Frontal cortex (tissue), 4 donors: ENCODE data around the gene VPS35. TPM values are rescaled to one million over a fixed set of nuclear protein-coding genes. Genes with fewer than 3 reads are reported as not detected.

Source experiments
- DNase-seq, 2 donors: peaks; one replicate each; pipeline ENCODE4 v3.0.0; 2012; ENCODE audit warnings: low spot score in 2 of 2
- FAIRE-seq: peaks from 2 replicates; lab custom pipeline; 2012; peaks lifted over from hg19 to GRCh38; lab: Jason Lieb, UNC
- total RNA-seq: library from RNA; depleted of rRNA; stranded (reverse); fragments of >200 nt; gene quantifications from one replicate; pipeline ENCODE4 v1.2.3, GENCODE V29; 2014
- donor health status: control.
- donor health status: control.
- donor health status: control.

The VPS35 gene
- total RNA-seq, 1 donor from 2014 or later = 183 TPM

DNA sequence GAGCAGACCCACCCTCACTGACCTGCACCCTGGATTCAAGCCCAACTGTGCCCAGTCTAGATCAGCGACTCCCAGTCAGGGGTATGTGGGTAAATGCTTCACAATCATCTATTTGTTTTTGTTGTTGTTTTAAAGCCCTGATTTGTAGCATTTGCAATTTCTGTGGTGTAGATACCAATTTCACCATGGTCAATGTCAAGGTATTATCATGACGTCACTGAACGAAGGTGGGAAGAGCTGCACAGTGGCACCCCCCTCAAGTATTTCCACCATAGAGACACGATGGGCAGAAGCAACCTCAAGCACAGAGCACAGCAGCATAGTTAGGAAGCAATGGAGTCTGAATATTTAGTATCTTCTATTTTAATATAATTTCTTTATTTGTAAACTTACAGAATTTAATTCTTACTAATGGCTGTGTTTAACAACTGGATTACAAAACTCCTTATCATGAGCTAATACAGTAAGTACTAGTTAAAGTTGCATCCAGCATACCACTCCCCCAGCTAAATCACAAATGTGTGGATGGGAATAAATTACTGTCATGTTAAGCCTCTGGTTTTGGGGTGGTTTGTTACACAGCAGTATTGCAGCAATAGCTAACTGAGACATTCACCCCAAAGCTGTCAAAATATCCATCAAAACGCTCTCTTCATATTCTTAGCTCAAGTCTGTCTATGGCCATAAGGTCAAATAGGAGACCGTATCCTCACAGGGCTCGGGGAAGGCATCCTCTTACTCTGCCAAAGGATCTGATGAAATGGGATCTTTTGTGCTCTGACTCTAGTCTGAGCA lies 26.0 kb upstream of the VPS35 start:
- DNase-seq (no peak), FAIRE-seq (no peak)

DNA sequence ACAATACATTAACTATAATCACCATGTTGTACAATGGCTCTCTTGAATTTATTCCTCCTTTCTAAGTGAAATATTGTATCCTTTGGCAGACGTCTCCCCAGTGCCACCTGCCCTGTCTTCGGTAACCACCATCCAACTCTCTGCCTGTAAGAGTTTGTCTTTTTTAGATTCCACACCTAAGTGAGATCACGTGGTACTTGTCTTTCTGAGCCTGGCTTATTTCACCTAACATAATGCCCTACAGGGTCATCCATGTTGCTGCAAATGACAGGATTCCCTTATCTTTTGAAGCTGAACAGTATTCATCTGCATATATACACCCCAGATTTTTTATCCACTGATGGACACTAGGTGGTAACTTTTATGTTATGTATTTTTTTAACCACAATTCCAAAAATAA lies 24.7 kb upstream of the VPS35 start:
- DNase-seq = no peak
- no peak for FAIRE-seq

- DNase-seq = no peak
Observed at GRCh38 chr16:46712911-46713310, 23.9 kb upstream of the VPS35 start.

GRCh38 chr16:46711106-46712058 lies 22.4 kb upstream of the VPS35 start:
- FAIRE-seq (no peak), DNase-seq (no peak)

More at GRCh38 chr16:46712911-46713310, 23.9 kb upstream of the VPS35 start:
- no peak for FAIRE-seq

GRCh38 chr16:46709469-46710005 lies 20.6 kb upstream of the VPS35 start:
- no peak for DNase-seq
- FAIRE-seq = no peak

DNA sequence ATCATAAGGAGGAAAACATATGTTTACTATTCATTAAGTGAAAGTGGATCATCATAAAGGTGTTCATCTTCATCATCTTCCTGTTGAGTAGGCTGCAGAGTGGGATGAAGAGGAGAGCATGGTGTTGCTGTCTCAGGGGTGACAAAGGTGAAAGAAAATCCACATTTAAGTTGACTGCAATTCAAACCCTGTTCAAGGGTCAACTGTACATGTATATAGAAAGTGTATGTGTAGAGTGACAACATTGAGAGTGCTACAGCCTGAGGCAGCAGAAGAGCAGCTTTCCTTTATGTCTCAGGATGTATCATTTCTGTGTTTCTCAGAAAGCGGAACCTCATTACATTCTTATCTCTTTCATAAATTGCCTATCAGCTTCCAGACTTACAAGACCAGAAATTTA lies 17.7 kb upstream of the VPS35 start:
- no peak for DNase-seq
- no peak for FAIRE-seq

DNA sequence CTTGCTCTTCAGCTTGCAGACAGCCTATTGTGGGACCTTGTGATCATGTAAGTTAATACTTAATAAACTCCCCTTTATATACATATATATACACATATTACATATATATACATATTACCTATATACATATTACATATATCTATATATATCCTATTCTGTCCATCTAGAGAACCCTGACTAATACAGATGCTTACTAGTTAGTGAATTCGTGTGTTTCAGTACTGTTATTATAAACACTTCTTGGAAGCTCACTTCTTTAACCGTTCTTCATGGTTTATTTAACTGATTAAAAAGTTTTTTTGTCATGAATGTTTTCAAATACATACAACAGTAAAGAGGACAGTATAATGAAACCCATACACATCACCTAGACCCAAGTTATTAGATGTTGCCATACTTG lies 13.1 kb upstream of the VPS35 start:
- DNase-seq (no peak), FAIRE-seq (no peak)

DNA sequence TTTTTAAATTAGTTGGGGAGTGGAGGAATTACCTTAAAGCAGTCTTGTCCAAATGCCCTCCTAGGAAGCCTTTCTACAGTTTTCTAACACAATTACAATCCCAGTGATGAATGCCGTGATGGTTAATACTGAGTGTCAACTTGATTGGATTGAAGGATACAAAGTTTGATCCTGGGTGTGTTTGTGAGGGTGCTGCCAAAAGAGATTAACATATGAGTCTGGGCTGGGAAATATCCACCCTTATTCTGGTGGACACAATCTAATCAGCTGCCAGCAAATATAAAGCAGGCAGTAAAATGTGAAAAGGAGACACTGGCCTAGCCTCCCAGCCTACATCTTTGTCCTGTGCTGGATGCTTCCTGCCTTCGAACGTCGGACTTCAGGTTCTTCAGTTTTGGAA lies 12.6 kb upstream of the VPS35 start:
- FAIRE-seq (no peak), DNase-seq (no peak)

GRCh38 chr16:46700048-46700447 lies 11.1 kb upstream of the VPS35 start:
- no peak for FAIRE-seq
- no peak for DNase-seq

DNA sequence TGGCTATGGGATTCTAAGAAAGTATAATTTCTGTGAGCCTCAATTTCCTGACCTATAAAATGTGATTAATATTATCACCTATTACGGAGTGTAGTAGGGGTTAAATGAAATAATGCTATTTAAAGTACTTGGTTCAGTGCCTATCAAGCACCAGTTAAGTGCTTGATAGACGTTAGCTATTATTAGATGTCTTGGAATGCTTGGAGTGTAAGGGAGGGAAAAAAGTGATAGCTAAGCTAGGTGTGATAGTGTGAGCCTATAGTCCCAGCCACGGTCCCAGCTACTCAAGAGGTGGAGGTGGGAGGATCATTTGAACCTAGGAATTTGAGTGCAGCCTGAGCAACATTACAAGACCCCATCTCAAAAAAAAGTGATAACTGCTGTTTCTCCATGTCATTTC lies 8.0 kb upstream of the VPS35 start:
- DNase-seq (no peak), FAIRE-seq (no peak)

DNA sequence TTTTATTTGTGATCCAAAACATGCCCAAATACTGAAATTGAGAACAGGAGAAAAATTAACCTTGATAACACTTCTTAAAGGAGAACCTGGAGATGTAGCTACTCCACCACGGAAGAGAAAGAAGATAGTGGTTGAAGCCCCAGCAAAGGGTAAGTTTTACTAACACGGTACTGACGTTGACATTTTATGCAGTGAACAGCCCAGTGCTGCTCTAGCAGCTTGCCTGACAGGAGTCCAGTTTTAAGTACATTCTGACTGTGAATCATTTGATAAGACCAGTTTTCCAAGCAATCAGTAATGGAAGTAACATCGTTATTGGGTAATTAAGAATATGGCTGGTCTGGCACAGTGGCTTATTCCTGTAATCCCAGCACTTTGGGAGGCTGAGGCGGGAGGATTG lies 7.0 kb upstream of the VPS35 start:
- FAIRE-seq (no peak), DNase-seq (no peak)

DNA sequence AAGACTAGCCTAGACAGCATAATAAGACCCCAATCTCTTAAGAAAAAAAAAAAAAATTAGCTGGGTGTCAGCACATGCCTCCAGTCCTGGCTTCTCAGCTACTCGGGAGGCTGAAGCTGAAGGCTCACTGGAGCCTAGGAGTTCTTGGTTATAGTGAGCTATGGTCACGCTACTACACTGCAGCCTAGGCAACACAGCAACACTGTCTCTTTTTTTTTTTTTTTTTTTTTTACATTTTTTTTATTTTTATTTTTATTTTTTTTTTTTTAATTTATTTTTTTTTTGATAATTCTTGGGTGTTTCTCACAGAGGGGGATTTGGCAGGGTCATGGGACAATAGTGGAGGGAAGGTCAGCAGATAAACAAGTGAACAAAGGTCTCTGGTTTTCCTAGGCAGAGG lies 4.6 kb upstream of the VPS35 start:
- FAIRE-seq = no peak
- no peak for DNase-seq

- DNase-seq (no peak), FAIRE-seq (no peak)
Observed at GRCh38 chr16:46691726-46692125, 2.7 kb upstream of the VPS35 start.

DNA sequence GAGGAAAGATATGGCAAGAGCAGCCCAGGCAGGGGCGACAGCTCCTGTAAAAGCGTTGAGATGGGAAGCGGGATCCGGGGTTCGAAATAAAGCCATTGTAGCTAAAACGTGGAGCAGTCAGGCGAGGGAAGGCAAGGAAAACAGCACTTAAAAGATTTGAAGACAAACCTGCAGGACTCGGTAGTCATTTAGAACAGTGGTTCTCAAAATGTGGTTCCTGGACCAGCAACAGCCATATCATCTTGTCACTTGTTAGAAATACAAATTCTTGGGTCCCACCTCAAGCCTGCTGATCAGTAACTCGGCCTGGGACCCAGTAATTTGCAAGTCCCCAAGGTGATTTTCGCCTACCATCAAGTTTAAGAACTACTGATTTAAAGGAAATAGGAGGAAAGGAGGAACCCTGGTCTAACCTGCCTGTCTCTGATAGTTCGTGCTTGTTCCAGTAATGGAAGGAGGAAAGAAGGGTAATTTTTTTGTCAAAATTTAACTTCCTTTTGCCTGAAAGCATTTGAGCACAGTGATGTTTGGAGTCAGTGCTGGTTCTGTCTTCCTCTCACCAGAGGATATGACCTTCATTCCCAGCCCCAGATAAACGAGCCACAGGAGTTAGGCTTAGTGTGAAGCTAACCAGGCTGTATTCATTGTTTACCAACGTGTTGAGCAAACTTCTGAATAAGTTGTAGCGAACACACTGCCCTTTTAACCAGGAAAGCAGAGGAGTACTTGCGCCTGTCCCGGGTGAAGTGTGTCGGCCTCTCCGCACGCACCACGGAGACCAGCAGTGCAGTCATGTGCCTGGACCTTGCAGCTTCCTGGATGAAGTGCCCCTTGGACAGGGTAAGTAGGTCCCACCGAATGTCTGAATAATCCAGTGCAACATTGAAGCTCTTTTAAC lies 1.6 kb upstream of the VPS35 start:
- FAIRE-seq = no peak
- peak in 1 of 2 donors; percentile 17 for DNase-seq

GRCh38 chr16:46689365-46690280 lies 645 bp upstream of the VPS35 start, which contains the start of gene ORC6:
Gene ORC6, plus strand, starts transcription at chr16:46689659. Its CDS starts 47 bp downstream, at chr16:46689706.
- peak; percentile 91 to 94 for DNase-seq
- no peak for FAIRE-seq

DNA sequence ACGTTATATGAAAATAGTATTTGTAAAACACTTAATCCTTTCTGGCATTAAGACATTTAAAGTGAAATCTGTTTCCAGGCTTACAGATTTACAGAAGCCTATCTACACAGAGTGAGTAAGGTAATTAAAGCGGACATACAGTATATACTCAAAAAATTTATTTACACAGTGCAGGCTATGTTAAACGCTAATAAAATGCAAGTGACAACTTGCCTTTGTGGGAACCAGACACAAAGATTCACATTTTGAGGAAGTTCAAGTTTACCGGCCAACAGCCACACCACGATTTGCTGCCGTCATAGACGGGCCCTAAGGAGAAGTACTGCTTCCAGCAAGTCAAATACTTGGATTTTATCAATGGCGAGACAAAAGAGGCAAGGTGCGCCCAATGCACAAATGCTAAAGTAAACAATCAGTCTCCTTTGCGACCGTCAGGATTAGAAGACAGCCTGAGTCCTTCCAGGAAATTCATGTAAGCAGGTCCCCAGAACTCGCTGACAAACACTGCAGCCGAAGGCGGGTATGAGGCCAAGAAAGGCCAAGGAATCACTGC lies 801 bp downstream of the VPS35 start:
- FAIRE-seq = no peak
- DNase-seq = no peak

DNA sequence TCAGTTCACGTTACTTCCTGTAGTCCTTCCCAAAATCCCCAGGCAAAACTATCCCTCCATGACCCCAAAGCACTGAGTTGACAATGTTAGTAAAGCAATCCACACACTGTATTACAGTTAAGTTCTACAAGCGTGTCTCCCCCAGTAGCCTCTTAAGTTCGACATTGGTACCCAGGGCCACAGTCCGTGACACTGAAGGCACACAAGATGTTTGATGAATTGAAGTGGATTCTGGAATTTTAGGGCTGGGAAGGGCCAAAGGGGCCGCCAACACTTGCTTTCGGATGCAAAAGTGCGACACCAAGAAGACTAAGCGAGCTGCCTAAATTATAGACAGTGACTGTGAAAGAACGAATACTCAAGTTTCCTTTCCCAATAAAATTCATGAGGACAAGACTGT lies 1.5 kb downstream of the VPS35 start:
- FAIRE-seq (no peak), DNase-seq (no peak)

GRCh38 chr16:46686815-46687473 lies 2.0 kb downstream of the VPS35 start:
- no peak for FAIRE-seq
- DNase-seq = no peak
